Hepatocyte (in vitro differentiated cells): Measurements from ENCODE around the gene CHAC1.

Experiments
- EZH2 ChIP-seq: fragments of 200-600 bp; sonication (generic); IDR thresholded peaks from 2 replicates; pipeline ENCODE4 v1.6.1; 2016; ENCODE audit warnings: antibody characterized with exemption, mild to moderate bottlenecking, borderline replicate concordance
- TF ChIP-seq, protein P1 (sequence below): fragments of 200-600 bp; sonication (generic); IDR thresholded peaks from 2 replicates; pipeline ENCODE4 v1.5.1; 2016; ENCODE audit warnings: antibody characterized with exemption, mild to moderate bottlenecking; ENCODE audit not compliant: poor library complexity

DNA sequence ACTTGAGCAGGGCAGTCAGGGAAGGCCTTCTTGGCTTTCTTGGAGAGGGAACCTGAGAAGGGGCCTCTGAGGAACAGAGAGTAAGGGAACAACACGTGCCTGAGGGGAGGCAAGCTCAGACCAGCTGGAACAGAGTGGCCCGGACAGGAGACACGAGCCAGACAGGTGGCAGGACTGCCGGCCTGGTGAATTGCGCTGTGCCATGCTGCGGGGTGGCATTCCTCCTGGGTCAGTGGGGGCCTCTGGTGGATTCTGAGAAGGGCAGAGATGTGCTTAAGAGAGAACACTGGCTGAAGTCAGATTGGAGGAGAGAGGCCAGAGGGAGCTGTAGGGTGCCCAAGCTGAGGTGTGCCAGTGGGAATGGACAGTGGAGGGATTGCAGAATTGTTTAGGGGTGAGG is 4.9 kb downstream of the CHAC1 start:
- TF ChIP-seq, protein P1, sequence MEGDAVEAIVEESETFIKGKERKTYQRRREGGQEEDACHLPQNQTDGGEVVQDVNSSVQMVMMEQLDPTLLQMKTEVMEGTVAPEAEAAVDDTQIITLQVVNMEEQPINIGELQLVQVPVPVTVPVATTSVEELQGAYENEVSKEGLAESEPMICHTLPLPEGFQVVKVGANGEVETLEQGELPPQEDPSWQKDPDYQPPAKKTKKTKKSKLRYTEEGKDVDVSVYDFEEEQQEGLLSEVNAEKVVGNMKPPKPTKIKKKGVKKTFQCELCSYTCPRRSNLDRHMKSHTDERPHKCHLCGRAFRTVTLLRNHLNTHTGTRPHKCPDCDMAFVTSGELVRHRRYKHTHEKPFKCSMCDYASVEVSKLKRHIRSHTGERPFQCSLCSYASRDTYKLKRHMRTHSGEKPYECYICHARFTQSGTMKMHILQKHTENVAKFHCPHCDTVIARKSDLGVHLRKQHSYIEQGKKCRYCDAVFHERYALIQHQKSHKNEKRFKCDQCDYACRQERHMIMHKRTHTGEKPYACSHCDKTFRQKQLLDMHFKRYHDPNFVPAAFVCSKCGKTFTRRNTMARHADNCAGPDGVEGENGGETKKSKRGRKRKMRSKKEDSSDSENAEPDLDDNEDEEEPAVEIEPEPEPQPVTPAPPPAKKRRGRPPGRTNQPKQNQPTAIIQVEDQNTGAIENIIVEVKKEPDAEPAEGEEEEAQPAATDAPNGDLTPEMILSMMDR, result no peak
- TF ChIP-seq EZH2, result no peak
